HEK293T (cell line): Measurements from ENCODE around the gene CASTOR1.

ENCODE experiments used
- ARNT ChIP-seq: fragments of 450-650 bp; IDR thresholded peaks from 2 replicates; pipeline ENCODE4 v1.6.1; 2017; ENCODE audit warnings: mild to moderate bottlenecking
- BHLHE40 ChIP-seq: fragments of 450-650 bp; IDR thresholded peaks from 2 replicates; pipeline ENCODE4 v1.6.1; 2016; ENCODE audit warnings: mild to moderate bottlenecking, moderate library complexity, borderline replicate concordance
- ELF4 ChIP-seq: fragments of 450-650 bp; IDR thresholded peaks from 2 replicates; pipeline ENCODE4 v1.6.1; 2017; ENCODE audit warnings: antibody characterized with exemption
- FOXM1 ChIP-seq: fragments of 450-650 bp; IDR thresholded peaks from 2 replicates; pipeline ENCODE4 v1.6.1; 2017; ENCODE audit warnings: mild to moderate bottlenecking, borderline replicate concordance
- HDGF ChIP-seq: fragments of 450-650 bp; IDR thresholded peaks from 2 replicates; pipeline ENCODE4 v1.6.1; 2017; ENCODE audit warnings: antibody characterized with exemption, borderline replicate concordance
- LEF1 ChIP-seq: fragments of 450-650 bp; IDR thresholded peaks from 2 replicates; pipeline ENCODE4 v1.6.1; 2017; ENCODE audit warnings: mild to moderate bottlenecking, borderline replicate concordance
- NFRKB ChIP-seq: fragments of 450-650 bp; IDR thresholded peaks from 2 replicates; pipeline ENCODE4 v1.6.1; 2016; ENCODE audit warnings: mild to moderate bottlenecking, moderate library complexity
- PKNOX1 ChIP-seq: fragments of 450-650 bp; IDR thresholded peaks from 2 replicates; pipeline ENCODE4 v1.6.1; 2016
- SP1 ChIP-seq: fragments of 450-650 bp; IDR thresholded peaks from 2 replicates; pipeline ENCODE4 v1.6.1; 2017
- SUZ12 ChIP-seq: fragments of 450-650 bp; IDR thresholded peaks from 2 replicates; pipeline ENCODE4 v1.6.1; 2016; ENCODE audit warnings: mild to moderate bottlenecking
- TARDBP ChIP-seq: fragments of 450-650 bp; IDR thresholded peaks from 2 replicates; pipeline ENCODE4 v1.6.1; 2016

- TF ChIP-seq ELF4: no peak
- no peak for TF ChIP-seq FOXM1
- no peak for TF ChIP-seq ARNT
- no peak for TF ChIP-seq TARDBP
- no peak for TF ChIP-seq BHLHE40
- TF ChIP-seq PKNOX1: no peak
- TF ChIP-seq SUZ12: no peak
- TF ChIP-seq NFRKB: no peak
- TF ChIP-seq HDGF: no peak
- TF ChIP-seq SP1: no peak
- no peak for TF ChIP-seq LEF1
These were observed 3.5 kb downstream of the CASTOR1 start for GRCh38 chr22:30285846-30286200.
